NOMO-1 (cell line): ENCODE data around the gene RNF144A.
"Not testable (repeated sequence)": the region's sequence is repeated elsewhere in the genome, so short reads cannot be mapped to it uniquely, and the experiment has no call there.

Source experiments
- DNase-seq, 2 experiments: peaks; one replicate each; lab custom pipeline; 2025; ENCODE audit not compliant: unreplicated experiment in 2 of 2; lab: John Stamatoyannopoulos, UW

Gene RNF144A

GRCh38 chr2:6917071-6917760, at the start of gene RNF144A:
Gene RNF144A (plus strand): TSS chr2:6917412. CDS start chr2:6996927, 79,515 bp downstream.
- peak; percentile 38 to 64 for DNase-seq

GRCh38 chr2:6872394-6872793, 44.8 kb upstream of the RNF144A start:
- peak in 1 of 2 experiments; percentile 85 for DNase-seq

GRCh38 chr2:6874032-6874431, 43.2 kb upstream of the RNF144A start:
- DNase-seq, result no peak

GRCh38 chr2:6876309-6876708, 40.9 kb upstream of the RNF144A start:
- peak in 1 of 2 experiments; percentile 67 for DNase-seq

- peak in 1 of 2 experiments; percentile 39 for DNase-seq
Measured at GRCh38 chr2:6877402-6878304, 39.6 kb upstream of the RNF144A start, which contains the start of gene RSAD2. Gene RSAD2 (plus strand): TSS chr2:6877777. CDS start chr2:6877801, 24 bp downstream.

GRCh38 chr2:6878549-6878948, 38.7 kb upstream of the RNF144A start:
- DNase-seq, result no peak

- DNase-seq, result no peak
Measured at GRCh38 chr2:6879011-6879410, 38.2 kb upstream of the RNF144A start.

GRCh38 chr2:6880200-6880733, 36.9 kb upstream of the RNF144A start:
- no peak for DNase-seq

- DNase-seq, result no peak
Measured at GRCh38 chr2:6881046-6881445, 36.2 kb upstream of the RNF144A start.

GRCh38 chr2:6881516-6881915, 35.7 kb upstream of the RNF144A start:
- no peak for DNase-seq

GRCh38 chr2:6883448-6884122, 33.6 kb upstream of the RNF144A start:
- no peak for DNase-seq

GRCh38 chr2:6885551-6885950, 31.7 kb upstream of the RNF144A start:
- DNase-seq, result no peak

GRCh38 chr2:6885968-6886367, 31.2 kb upstream of the RNF144A start:
- no peak for DNase-seq

- no peak for DNase-seq
Measured at GRCh38 chr2:6887751-6888192, 29.4 kb upstream of the RNF144A start.

GRCh38 chr2:6888724-6889123, 28.5 kb upstream of the RNF144A start:
- no peak for DNase-seq

GRCh38 chr2:6893876-6894482, 23.2 kb upstream of the RNF144A start:
- DNase-seq, result no peak

- peak in 1 of 2 experiments; percentile 3 for DNase-seq
Measured at GRCh38 chr2:6896930-6897759, 20.1 kb upstream of the RNF144A start.

GRCh38 chr2:6902581-6902980, 14.6 kb upstream of the RNF144A start:
- not testable (repeated sequence) for DNase-seq

- DNase-seq, result no peak
Measured at GRCh38 chr2:6905668-6906067, 11.5 kb upstream of the RNF144A start.
